DMS153 treated with DMSO at 0.1 percent for 48 hours (cell line): ENCODE data around the gene ATAD3A.

ENCODE experiments used
- DNase-seq: peaks from one replicate; lab custom pipeline; 2025; ENCODE audit not compliant: unreplicated experiment; lab: John Stamatoyannopoulos, UW

Gene ATAD3A

DNA sequence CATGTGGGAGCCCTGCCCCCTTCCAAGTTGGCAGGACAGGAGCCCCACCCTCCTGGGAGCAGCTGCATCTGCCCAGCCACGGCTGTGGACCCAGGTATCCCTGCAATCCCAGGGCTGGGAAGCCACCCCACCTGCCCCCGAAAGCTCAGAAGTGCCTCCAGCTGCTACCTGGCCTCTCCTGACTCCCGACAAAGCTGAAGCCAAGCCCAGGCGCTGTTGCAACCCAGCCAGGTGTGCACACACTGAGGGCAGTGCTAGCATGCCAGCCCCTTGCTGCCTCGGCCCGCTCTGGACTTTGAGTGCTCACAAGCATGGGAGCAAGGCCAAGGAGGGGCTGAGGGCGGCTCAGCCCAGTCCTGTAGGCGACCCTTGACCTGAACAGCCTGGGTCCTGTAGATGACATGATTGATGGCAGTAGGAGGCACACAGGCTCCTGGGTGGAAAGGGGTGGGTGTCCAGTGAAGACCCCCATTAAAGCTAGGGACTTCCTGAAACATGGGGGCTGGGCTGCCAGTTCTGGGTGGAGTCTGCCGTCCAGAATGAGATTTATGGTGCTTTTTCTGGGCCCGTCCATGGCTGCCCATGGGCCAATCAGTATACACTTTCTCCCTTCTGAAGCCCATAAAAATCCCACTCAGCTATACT, 65.5 kb downstream of the ATAD3A start:
- DNase-seq = no peak

DNA sequence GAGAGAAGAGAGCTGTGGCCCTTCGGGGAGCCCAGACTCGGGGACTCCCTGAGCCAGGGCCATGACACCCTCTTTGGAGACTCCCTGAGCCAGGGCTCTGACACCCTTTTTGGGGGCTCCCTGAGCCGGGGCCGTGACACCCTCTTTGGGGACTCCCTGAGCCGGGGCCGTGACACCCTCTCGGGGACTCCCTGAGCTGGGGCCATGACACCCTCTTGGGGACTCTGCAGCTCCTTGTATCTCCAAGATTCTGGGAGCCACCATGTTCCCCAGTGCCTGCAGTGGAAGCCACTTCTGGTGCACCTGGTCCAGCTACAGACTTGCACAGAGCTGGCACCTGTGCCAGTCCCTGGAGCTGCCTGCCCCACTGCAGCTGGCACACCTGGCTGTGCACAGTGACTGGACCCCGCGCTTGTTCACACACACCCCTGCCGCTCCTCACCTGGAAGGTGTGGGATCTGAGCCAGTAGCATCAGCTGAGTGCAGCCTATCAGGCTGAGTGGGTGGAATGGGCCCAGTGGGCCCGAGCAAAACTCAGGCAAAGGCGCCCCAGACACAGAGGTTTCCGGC, 66.5 kb downstream of the ATAD3A start:
- no peak for DNase-seq

DNA sequence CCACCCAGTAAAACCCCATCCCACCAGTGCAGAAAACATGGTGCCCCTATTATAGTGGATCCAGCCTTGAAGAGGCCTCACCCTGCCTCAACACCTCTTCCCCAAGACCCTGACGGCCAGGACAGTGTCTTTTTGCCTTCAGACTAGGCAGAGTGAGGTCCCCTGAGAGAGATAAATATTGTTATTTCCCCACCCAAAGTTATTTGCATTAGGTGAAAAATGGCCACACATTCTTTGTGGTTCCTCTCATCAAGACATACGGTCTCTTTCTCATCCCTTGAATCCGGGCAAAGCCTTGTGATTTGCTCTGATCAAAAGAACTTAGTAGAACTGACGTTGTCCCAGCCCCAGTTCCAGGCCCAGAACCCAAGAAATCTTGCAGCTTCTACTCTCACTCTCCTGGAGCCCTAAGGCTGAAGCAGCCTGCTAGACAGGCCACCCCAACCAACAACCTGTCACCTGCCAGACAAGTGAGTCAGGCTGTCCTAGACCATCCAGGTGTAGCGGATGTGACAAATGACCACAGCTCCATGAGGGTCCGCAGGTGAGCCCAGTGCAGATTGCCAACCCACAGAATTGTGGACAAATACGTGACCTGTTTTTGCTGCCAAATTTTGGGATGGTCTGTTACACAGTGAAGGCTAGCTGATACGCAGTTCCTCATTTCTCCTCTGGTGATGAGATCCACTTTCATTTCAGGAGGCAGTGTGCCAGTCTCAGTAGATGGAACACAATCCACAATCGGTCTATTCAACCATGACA, 70.8 kb downstream of the ATAD3A start:
- DNase-seq = no peak

DNA sequence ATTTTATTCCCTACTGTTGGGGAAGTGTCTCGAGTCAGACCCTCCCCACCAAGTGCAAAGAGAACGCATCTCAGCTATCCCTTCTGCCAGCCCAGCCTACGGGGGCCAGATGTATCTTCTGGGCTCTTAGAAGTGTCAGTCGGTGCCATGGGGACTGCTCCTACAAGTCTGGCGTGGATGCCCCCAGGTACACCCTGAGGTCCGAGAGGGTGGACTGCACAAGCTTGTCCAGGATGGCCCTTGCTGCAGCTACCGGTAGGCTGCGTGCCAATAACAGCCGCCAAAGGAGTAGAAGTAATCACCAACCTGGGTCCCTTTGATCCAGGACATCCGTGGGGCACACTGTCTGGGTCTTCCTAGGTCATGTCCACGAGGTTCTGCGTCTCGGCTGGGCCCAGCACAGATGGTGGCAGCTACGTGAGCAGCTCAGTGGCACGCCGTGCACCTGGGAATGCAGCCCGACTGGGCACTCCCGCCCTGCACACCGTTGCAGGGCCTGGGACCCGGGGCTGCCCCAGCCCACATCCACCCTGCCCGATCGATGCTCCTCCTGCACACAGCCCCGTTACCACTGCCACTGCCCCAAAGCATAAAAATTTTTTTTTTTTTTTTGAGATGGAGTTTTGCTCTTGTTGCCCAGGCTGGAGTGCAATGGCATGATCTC, 71.5 kb downstream of the ATAD3A start:
- DNase-seq = no peak
